Keratinocyte (primary cell): ENCODE measurements around the gene RNU6-9.

ENCODE experiments used
- CTCF ChIP-seq, 3 experiments: IDR thresholded peaks in 1 of 3; conservative IDR thresholded peaks in 1 of 3; optimal IDR thresholded peaks in 1 of 3; 2 replicates in 2 of 3; 3 replicates in 1 of 3; pipeline versions ENCODE3 to v1.5.1; 2011; ENCODE audit warnings: low read length in 3 of 3, mild to moderate bottlenecking in 3 of 3, moderate library complexity in 2 of 3, control low read depth in 1 of 3, inconsistent platforms in 1 of 3; ENCODE audit not compliant: insufficient read depth in 2 of 3; ENCODE audit errors: extremely low read depth in 1 of 3
- EZH2 ChIP-seq: IDR thresholded peaks from one replicate; pipeline ENCODE4 v1.6.1; 2012; ENCODE audit warnings: inconsistent platforms, mild to moderate bottlenecking, low read length, moderate library complexity

GRCh38 chr19:902093-902370 lies 8.7 kb downstream of the RNU6-9 start:
- TF ChIP-seq CTCF (optimal IDR thresholded peaks at IDR 0.05 in 1 of 3, IDR thresholded peaks at IDR 0.05 in 1 of 3, conservative IDR thresholded peaks at IDR 0.05 in 1 of 3; ENCODE audit: extremely low read depth in 1 of 3, insufficient read depth in 2 of 3, low read length in 3 of 3): no peak
- no peak for TF ChIP-seq EZH2
